GM20431 (cell line): ENCODE data around the gene MXD3.
"Not testable (repeated sequence)": the region's sequence is repeated elsewhere in the genome, so short reads cannot be mapped to it uniquely, and the experiment has no call there.

ENCODE experiments used
- in situ Hi-C: fragments of 300-500 bp; cut with MseI, MboI; formaldehyde crosslinking; loops from one replicate; pipeline ENCODE4 v1.15.0; 2020; ENCODE audit warnings: low sequenced_read_pairs; ENCODE audit not compliant: unreplicated experiment

The MXD3 gene

GRCh38 chr5:177288191-177288590 is 23.5 kb downstream of the MXD3 start:
- in situ Hi-C loops, result no loop called here

- in situ Hi-C loops, result no loop called here
Measured at GRCh38 chr5:177276886-177277285, 34.8 kb downstream of the MXD3 start.

GRCh38 chr5:177275883-177276282 is 35.8 kb downstream of the MXD3 start:
- in situ Hi-C loops, result no loop called here

- in situ Hi-C loops, result no loop called here
Measured at GRCh38 chr5:177271113-177271512, 40.6 kb downstream of the MXD3 start.

- in situ Hi-C loops, result no loop called here
Measured at GRCh38 chr5:177270653-177271052, 41.0 kb downstream of the MXD3 start.

GRCh38 chr5:177269976-177270375 is 41.7 kb downstream of the MXD3 start:
- in situ Hi-C loops, result no loop called here

- in situ Hi-C loops, result no loop called here
Measured at GRCh38 chr5:177269232-177269895, 42.3 kb downstream of the MXD3 start.

GRCh38 chr5:177265395-177265794 is 46.3 kb downstream of the MXD3 start:
- in situ Hi-C loops, result no loop called here

GRCh38 chr5:177264178-177264577 is 47.5 kb downstream of the MXD3 start:
- in situ Hi-C loops, result no loop called here

- in situ Hi-C loops, result no loop called here
Measured at GRCh38 chr5:177261510-177261909, 50.2 kb downstream of the MXD3 start.

- in situ Hi-C loops, result no loop called here
Measured at GRCh38 chr5:177260961-177261360, 50.7 kb downstream of the MXD3 start.

GRCh38 chr5:177258711-177259110 is 53.0 kb downstream of the MXD3 start:
- in situ Hi-C loops, result not testable (repeated sequence)
